Stomach (tissue), 4 donors: Measurements from ENCODE around the gene ANKIB1.

Experiments used
- POLR2A ChIP-seq, 4 donors: fragments of 450-650 bp; IDR thresholded peaks; one replicate each; pipeline ENCODE4 v1.6.1; 2016; ENCODE audit warnings: antibody characterized with exemption in 4 of 4, control low read depth in 2 of 4, mild to moderate bottlenecking in 1 of 4, moderate library complexity in 1 of 4
- POLR2AphosphoS5 ChIP-seq, 3 donors: sonication (generic); formaldehyde crosslinking; IDR thresholded peaks; one replicate each; pipeline ENCODE4 v1.6.1; 2016; ENCODE audit warnings: antibody characterized with exemption in 3 of 3

DNA sequence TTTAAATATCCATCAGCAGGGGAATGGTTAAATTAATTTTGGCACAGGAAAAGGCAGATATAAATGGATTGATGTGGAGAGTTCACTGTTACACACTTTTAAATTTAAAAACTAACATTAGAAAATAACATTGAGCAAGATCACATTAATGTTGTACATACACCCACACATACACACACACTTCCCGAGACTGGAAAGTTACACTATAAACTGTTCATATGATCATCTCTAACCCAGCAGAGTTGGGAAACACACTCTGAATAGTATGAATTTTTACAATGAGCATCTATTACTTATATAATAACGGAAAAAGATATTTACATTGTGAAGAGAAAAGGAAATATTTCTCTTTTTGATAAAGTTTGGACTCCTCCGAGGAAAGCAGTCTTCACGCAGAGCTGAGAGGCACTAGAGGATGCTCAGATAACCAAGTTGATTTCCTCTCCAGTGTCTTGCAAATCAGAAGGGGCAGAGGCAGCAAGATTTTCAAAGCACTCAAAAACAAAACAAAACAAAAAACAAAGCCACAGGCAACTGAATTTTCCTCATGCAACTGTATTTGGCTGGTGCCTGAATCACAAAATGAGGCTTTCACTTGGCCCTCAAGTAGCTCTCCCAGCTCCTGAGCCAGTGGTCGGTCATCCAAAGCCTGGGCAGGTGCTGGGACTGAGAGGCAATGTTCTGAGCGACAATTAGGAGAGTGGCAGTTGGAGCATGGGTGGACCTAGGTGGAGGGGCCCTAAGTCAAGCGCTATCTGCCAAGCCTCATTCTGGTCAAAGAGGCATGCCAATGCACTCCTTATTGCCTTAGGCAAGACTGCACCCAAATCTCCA, 191.1 kb downstream of the ANKIB1 start:
- TF ChIP-seq POLR2A (IDR thresholded peaks at IDR 0.05) (no peak), POLR2AphosphoS5 (IDR thresholded peaks at IDR 0.05) (no peak)
